Skin of body (tissue), 2 donors: ENCODE measurements around the gene TALDO1. TPM values are rescaled to one million over a fixed set of nuclear protein-coding genes. Genes with fewer than 3 reads are reported as not detected.
"Not testable (repeated sequence)": the region's sequence is repeated elsewhere in the genome, so short reads cannot be mapped to it uniquely, and the experiment has no call there.

Source experiments
- DNase-seq: peaks from one replicate; lab custom pipeline; 2025; lab: John Stamatoyannopoulos, UW
- total RNA-seq: library from RNA; depleted of rRNA; stranded (reverse); fragments of >200 nt; gene quantifications from one replicate; pipeline ENCODE4 v1.2.3, GENCODE V29; 2014

Gene TALDO1
- total RNA-seq, 1 donor from 2014 or later: 134 TPM

- DNase-seq: not testable (repeated sequence)
Measured at GRCh38 chr11:734541-734940, 12.7 kb upstream of the TALDO1 start.

DNA sequence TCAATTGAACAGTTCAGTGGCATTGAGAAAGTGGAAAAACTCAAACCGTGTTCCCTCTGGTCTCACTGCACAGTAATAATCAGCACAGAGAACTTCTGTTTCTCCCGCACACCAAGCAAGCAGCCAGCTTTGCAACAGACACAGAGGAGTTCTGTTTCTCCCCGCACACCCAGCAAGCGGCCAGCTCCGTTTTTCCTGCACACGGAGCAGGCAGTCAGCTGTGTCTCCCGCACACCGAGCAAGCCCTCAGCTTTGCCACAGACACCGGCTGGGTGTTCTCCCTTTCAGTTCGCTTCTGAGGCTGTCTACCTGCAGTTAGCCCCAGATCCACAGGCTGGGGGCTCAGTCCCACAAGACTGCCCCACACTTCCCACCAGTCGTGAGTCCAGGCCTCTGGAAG, 9.9 kb upstream of the TALDO1 start:
- no peak for DNase-seq

- DNase-seq: not testable (repeated sequence)
Measured at GRCh38 chr11:737899-738298, 9.4 kb upstream of the TALDO1 start.

DNA sequence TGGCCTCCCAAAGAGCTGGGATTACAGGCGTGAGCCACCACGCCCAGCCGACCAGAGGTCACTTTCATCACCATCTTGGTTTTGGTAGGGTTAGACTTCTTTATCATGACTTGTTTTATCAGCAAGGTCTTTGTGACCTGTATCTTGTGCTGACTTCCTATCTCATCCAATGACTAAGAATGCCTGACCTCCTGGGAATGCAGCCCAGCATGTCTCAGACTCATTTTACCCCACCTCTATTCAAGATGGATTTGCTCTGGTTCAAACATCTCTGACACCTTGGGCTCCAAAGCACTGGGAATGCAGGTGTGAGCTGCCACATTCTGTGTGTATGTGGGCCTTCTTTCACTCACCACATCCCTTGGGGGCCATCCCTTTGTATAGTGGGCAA, 5.1 kb upstream of the TALDO1 start:
- DNase-seq: no peak

DNA sequence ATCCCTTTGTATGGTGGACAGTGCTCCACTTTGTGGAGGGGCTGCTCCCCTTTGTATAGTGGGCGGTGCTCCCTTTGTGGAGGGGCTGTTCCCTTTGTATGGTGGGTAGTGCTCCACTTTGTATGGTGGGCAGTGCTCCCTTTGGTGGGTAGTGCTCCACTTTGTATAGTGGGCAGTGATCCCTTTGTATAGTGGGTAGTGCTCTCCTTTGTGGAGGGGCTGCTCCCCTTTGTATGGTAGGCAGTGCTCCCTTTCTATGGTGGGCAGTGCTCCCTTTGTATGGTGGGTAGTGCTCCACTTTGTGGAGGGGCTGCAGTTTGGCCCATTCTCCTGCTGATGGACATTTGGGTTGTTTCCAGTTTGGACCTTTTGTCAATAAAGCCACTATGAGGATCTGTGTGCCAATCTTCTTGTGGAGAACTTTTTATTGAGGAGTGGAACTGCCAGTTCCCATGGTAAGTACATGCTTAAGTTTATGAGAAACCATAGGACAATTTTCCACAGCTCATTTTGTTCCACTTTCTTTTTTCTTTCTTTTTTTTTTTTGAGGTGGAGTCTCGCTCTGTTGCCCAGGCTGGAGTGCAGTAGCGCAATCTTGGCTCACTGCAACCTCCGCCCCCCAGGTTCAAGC, 4.6 kb upstream of the TALDO1 start:
- no peak for DNase-seq

DNA sequence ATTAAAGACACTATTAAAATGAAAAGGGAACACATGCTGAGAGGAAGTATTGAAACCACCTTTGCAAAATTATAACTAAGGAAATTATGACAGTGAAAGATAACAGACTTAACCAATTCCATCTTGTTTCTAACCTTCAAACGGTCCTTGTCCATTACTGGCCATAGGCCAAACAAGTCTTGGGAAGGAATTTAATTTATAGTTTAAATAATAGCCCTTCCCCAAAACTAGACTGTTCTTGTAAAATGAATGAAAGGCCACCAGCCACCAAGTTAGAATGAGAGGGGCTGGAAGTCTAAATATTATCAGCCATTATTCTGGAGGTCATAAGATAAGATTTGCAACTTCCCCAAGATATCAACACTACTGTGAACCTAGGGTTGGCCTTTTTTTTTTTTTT, 1.8 kb upstream of the TALDO1 start:
- DNase-seq: no peak

DNA sequence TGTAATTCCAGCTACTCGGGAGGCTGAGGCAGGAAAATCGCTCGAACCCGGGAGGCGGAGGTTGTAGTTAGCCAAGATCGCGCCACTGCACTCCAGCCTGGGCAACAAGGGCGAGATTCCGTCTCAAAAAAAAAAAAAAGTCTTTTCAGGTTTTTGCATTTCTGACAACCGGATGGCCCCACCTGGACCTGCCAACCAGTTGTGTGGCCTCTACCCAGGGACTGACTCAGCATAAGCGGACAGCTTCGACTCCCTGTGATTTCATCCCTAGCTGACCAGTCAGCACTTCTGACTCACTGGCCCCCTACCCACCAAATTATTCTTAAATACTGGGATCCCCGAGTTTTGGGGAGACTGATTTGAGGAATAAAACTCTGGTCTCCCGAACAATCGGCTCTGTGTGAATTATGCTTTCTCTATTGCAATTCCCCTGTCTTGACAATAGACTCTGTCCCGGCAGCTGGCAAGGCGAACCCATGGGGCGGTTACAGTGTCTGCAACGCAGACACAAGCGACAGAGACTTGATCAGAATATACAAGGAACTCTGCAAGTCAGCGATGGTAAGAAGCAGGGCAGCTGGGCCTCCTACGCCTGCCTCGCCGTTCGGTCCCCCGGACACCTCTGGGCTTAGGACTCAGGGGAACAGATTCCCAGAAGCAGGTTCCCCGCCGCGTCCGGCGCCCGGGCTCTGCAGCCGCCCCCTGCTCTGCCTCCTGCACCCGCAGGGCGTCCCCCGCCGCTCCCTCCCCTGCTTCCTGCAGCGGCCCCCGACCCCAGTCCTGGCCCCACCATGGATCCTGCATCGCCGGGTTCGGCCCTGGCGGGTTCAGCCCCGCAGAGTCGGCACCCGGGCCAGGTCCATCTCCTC, 741 bp upstream of the TALDO1 start:
- DNase-seq: no peak

DNA sequence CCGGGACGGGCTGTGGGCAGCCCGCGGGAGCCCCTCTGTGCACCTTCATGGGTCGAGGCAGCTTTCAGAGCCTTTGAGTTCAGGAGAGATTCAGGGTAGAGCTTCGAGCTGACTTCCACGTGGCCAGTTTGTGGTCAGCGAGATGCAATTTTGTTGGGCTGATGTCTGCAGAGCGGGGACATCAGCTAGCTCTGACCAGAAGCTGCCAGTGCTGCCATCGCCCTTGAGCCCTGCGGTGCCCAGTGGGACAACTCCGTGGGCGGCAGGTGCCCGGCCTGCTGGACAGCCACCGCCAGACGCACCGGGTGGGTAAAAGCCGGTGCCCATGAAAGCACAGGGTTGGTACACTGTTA, 719 bp downstream of the TALDO1 start:
- DNase-seq: no peak

DNA sequence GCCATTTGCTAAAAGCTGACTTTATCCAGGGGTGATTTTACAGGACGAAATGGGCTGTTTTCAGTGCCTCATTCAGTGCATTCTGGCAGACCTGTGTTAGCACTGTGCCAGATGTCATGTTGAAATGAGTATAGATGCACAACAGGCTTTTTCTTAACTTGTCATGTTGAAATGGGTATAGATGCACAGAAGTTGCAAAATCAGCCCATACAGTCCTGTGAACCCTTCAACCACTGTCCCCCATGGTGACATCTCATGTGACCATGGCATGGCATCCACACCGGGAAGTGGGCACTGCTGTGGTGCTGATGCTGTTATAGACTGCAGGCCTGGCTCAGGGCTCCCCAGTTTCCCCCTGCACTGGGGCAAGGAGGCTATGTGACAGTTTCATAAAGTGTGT, 2.5 kb downstream of the TALDO1 start:
- DNase-seq: no peak

DNA sequence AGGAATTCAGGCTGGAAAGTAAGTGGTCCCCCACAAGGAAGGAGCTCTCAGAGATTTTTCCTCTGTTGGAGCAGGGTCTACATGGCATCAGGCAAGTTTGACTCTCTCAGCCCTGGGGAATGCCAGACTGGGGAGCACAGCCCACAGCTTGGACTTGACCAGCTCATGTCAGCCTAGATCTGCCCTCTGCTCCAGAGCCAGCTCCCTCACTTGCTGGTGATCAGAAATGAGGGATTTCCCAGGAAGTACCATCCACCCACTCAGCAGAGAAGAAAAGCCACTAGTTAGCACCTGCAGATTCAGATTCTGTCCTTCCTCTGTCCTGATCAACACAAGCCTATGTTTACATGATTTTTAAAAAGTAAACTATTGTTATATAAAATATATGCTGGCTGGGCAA, 13.0 kb downstream of the TALDO1 start:
- DNase-seq: no peak

DNA sequence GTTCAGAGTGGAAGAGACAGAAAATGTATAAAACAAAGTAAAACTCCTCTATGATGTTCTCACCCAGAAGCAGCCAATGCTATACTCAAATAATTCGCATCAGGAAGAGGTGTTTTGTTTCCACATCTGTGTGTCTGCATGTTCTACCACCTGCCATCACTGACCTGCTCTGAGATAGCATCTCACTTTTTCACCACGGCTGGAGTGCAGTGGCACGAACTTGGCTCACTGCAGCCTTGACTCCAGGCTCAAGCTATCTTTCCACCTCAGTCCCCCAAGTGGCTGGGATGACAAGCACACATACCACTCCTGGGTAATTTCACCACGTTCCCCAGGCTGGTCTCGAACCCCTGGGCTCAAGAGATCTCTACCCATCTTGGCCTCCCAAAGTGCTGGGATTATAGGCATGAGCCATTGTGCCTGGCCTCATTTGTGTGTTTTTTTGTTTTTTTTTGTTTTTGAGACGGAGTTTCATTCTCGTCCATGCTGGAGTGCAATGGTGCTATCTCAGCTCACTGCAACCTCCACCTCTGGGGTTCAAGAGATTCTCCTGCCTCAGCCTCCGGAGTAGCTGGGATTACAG, 14.4 kb downstream of the TALDO1 start:
- no peak for DNase-seq

GRCh38 chr11:762421-763072, 15.3 kb downstream of the TALDO1 start:
- peak; percentile 54 for DNase-seq

GRCh38 chr11:763073-763463, 15.8 kb downstream of the TALDO1 start:
- no peak for DNase-seq

DNA sequence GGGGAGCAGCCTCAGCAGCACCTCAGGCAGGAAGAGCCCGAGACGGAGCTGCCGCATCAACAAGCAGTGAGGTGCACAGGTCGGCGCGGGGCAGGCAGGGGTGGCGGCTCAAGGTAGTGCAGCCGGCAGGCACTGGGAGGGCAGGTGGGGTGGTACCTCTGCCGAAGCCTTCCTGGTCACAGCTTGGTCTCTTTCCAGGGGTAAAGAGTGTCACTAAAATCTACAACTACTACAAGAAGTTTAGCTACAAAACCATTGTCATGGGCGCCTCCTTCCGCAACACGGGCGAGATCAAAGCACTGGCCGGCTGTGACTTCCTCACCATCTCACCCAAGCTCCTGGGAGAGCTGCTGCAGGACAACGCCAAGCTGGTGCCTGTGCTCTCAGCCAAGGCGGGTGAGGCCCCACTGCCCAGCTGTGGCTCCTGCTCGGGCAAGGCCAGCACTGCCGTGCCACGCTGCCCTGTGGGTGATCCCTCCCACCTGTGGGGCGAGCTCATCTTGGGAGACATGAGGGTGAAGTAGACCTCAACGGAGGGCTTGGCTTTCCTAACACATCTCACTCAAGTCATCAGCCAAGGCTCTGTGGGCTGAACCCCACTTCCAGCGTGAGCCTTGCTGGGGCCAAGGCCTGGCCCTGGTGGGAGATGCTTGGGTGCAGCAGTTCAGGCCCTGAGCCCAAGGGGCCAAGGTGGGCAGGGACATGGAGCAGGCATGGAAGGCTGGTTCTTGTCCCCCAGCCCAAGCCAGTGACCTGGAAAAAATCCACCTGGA, 16.5 kb downstream of the TALDO1 start:
- DNase-seq: no peak

DNA sequence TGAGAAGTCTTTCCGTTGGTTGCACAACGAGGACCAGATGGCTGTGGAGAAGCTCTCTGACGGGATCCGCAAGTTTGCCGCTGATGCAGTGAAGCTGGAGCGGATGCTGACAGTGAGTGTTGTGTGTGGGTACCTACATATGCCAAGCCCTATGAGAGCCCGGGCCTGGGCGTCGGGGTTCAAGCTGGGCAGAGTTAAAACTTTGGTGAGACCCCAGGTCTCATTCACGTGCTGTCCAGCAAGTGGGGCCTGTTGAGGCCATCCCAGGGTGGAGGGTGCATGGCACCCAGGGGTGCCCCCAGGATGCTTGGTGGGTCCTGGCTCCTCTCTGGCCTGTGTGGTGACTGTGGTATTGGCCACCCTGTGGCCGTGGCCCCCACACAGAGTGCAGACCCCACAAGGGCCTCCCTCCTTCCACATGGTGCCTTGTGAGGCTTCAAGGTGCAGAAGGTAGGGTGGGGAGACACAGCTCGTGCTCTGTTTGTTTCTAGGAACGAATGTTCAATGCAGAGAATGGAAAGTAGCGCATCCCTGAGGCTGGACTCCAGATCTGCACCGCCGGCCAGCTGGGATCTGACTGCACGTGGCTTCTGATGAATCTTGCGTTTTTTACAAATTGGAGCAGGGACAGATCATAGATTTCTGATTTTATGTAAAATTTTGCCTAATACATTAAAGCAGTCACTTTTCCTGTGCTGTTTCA, 17.2 kb downstream of the TALDO1 start:
- DNase-seq: no peak

- no peak for DNase-seq
Measured at GRCh38 chr11:765025-765801, 17.9 kb downstream of the TALDO1 start.

- no peak for DNase-seq
Measured at GRCh38 chr11:765802-766091, 18.5 kb downstream of the TALDO1 start.

DNA sequence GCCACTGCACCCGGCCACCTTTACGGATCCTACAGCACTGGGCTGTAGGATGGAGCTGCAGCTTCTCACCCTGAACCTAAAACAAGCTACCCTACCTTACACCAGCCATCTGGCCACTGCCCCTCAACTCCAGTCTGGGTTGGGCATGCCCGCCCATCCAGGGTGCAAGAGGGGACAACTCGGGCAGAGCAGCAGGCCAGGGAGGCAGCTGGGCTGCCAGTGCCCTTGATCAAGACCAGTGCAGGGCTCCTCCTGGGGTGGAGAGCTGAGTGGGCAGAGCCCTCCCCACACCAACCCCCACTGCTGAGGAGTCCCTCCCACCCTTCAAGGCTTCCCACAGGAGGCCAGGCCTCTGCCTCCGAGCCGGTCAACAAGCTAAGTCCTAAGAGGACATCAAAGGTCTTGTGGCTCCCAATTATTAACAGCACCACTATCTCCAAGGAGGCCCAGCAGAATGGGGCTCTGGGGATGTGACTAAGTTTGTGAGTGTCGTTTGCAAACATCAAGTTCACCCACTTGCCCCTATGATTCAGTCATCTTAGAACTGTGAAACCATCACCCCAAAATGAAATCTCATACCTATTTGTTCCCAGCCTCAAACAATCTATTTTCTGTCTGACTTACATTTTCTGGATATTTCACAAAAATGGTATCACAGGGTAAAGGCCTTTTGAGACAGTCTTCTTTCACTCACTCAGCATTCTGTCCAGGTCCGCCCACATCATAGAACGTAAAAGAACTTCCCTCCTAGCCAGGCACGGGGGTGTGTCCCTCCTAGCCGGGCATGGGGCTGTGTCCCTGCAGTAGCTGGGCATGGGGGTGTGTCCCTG, 19.1 kb downstream of the TALDO1 start:
- no peak for DNase-seq

GRCh38 chr11:766936-767210, 19.6 kb downstream of the TALDO1 start:
- no peak for DNase-seq

DNA sequence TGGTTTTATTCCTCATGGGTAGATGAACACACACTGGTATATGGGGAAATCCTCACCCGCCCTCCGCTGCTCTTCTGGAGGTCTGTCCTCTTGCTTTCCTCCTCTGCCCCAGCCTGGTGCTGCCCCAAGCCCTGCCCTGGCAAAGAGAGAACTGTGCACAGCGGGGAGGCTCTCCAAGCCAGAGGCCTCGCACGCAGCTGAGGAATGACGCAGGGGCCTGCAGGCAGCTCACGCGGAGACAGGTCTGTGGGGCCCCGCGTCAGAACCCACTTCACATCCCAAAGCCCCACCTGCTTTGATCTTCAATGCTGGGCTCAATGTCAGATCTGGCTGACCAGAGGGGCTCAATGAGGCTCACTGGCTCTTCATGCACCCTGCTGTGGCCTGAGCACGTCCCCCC, 20.0 kb downstream of the TALDO1 start:
- no peak for DNase-seq
